ENCODE measurements around the gene TMEM150B. TPM values are rescaled to one million over a fixed set of nuclear protein-coding genes. Genes with fewer than 3 reads are reported as not detected.

TMEM150B gene
- total RNA-seq, 2 experiments from 2014 or later, result not detected

GRCh38 chr19:55324662-55325061, 479 bp downstream of the TMEM150B start:
- POLR2A ChIA-PET, result no interaction called here
- BruUV-seq (replicated peaks), result no TSS peak
- Histone ChIP-seq H3K9me2 (ENCODE audit: insufficient read depth, low read length) (no peaks in the 10 kb centered on the region), H3K9me3 (ENCODE audit: low read length) (no peaks in the 10 kb centered on the region), H3K79me2 (ENCODE audit: insufficient read depth, low read depth, low read length) (no peaks in the 10 kb centered on the region), H3K36me3 (ENCODE audit: insufficient read depth, low read length) (no peaks in the 10 kb centered on the region), H3K4me3 (ENCODE audit: low read depth, low read length, poor library complexity, severe bottlenecking) (no peak overlapping the region), H2AFZ (ENCODE audit: low read length) (no peak overlapping the region), H3K4me1 (ENCODE audit: insufficient read depth, low read length, poor library complexity, severe bottlenecking) (peaks cover 11% of the 10 kb centered on the region), H4K20me1 (ENCODE audit: insufficient read depth, low read length) (no peaks in the 10 kb centered on the region), H3K4me2 (ENCODE audit: low read length) (no peak overlapping the region), H3K27ac (ENCODE audit: low read depth, low read length, poor library complexity, severe bottlenecking) (no peak overlapping the region)
- TF ChIP-seq EZH2phosphoT487 (IDR thresholded peaks at IDR 0.05; ENCODE audit: borderline replicate concordance, low read depth, low read length), result no peak
- no peak for TF ChIP-seq CTCF (conservative IDR thresholded peaks at IDR 0.05; ENCODE audit: low read length)
- DNase-seq (ENCODE audit: low spot score), result no peak
- intact Hi-C loops (cut with micrococcal nuclease; ENCODE audit: unreplicated experiment), result no loop called here
- CTCF ChIA-PET (ENCODE audit: unreplicated experiment), result no interaction called here

- DNase-seq (ENCODE audit: low spot score), result no peak
- Histone ChIP-seq H3K4me2 (ENCODE audit: low read length) (no peak overlapping the region), H3K4me3 (ENCODE audit: low read depth, low read length, poor library complexity, severe bottlenecking) (no peak overlapping the region), H3K4me1 (ENCODE audit: insufficient read depth, low read length, poor library complexity, severe bottlenecking) (peaks cover 11% of the 10 kb centered on the region), H3K9me2 (ENCODE audit: insufficient read depth, low read length) (no peaks in the 10 kb centered on the region), H3K36me3 (ENCODE audit: insufficient read depth, low read length) (no peaks in the 10 kb centered on the region), H4K20me1 (ENCODE audit: insufficient read depth, low read length) (no peaks in the 10 kb centered on the region), H3K79me2 (ENCODE audit: insufficient read depth, low read depth, low read length) (no peaks in the 10 kb centered on the region), H2AFZ (ENCODE audit: low read length) (no peak overlapping the region), H3K9me3 (ENCODE audit: low read length) (no peaks in the 10 kb centered on the region), H3K27ac (ENCODE audit: low read depth, low read length, poor library complexity, severe bottlenecking) (no peak overlapping the region)
- CTCF ChIA-PET (ENCODE audit: unreplicated experiment), result no interaction called here
- BruUV-seq (replicated peaks), result no TSS peak
- POLR2A ChIA-PET, result interaction anchor here (0.9 kb wide), 1 partner anchor 17 kb away, joined by 3 read pairs; the partner anchor contains the start of gene KMT5C
- intact Hi-C loops (cut with micrococcal nuclease; ENCODE audit: unreplicated experiment), result no loop called here
- TF ChIP-seq CTCF (conservative IDR thresholded peaks at IDR 0.05; ENCODE audit: low read length) (no peak), EZH2phosphoT487 (IDR thresholded peaks at IDR 0.05; ENCODE audit: borderline replicate concordance, low read depth, low read length) (no peak)
These were observed 2.8 kb downstream of the TMEM150B start for GRCh38 chr19:55322204-55322885.

GRCh38 chr19:55321466-55322137, 3.5 kb downstream of the TMEM150B start:
- peaks cover 11% of the 10 kb centered on the region for H3K4me1 ChIP-seq (ENCODE audit: insufficient read depth, low read length, poor library complexity, severe bottlenecking)
- POLR2A ChIA-PET, result interaction anchor here (0.9 kb wide), 1 partner anchor 18 kb away, joined by 3 read pairs; the partner anchor contains the start of gene KMT5C
- H3K9me2 ChIP-seq (ENCODE audit: insufficient read depth, low read length), result no peaks in the 10 kb centered on the region
- H3K36me3 ChIP-seq (ENCODE audit: insufficient read depth, low read length), result no peaks in the 10 kb centered on the region
- no TSS peak for BruUV-seq (replicated peaks)
- H2AFZ ChIP-seq (ENCODE audit: low read length), result no peak overlapping the region
- TF ChIP-seq CTCF (conservative IDR thresholded peaks at IDR 0.05; ENCODE audit: low read length) (no peak), EZH2phosphoT487 (IDR thresholded peaks at IDR 0.05; ENCODE audit: borderline replicate concordance, low read depth, low read length) (no peak)
- H3K79me2 ChIP-seq (ENCODE audit: insufficient read depth, low read depth, low read length), result no peaks in the 10 kb centered on the region
- no peak for DNase-seq (ENCODE audit: low spot score)
- no peak overlapping the region for H3K4me2 ChIP-seq (ENCODE audit: low read length)
- CTCF ChIA-PET (ENCODE audit: unreplicated experiment), result no interaction called here
- H3K4me3 ChIP-seq (ENCODE audit: low read depth, low read length, poor library complexity, severe bottlenecking), result no peak overlapping the region
- no peaks in the 10 kb centered on the region for H3K9me3 ChIP-seq (ENCODE audit: low read length)
- intact Hi-C loops (cut with micrococcal nuclease; ENCODE audit: unreplicated experiment), result no loop called here
- no peak overlapping the region for H3K27ac ChIP-seq (ENCODE audit: low read depth, low read length, poor library complexity, severe bottlenecking)
- H4K20me1 ChIP-seq (ENCODE audit: insufficient read depth, low read length), result no peaks in the 10 kb centered on the region
